ENCODE measurements around the gene MAP3K4.
A peak's percentile ranks its signal among the peaks of the same experiment; 100 is the strongest.

Gene MAP3K4

GRCh38 chr6:161021998-161022743 lies 30.6 kb downstream of the MAP3K4 start:
- in situ Hi-C loops (cut with HindIII; ENCODE audit: low sequenced_read_pairs), result loop anchor here (10.0 kb wide), 1 partner anchor 47 kb away; no protein-coding TSS in a partner anchor
- no peak for TF ChIP-seq CTCF (IDR thresholded peaks at IDR 0.05; ENCODE audit: low read depth, low read length, missing control alignments)
- DNase-seq (ENCODE audit: low read depth), result no peak
- H3K4me3 ChIP-seq (ENCODE audit: low read depth, low read length), result no peak overlapping the region

- no peak overlapping the region for H3K4me3 ChIP-seq (ENCODE audit: low read depth, low read length)
- in situ Hi-C loops (cut with HindIII; ENCODE audit: low sequenced_read_pairs), result loop anchor here (10.0 kb wide), 1 partner anchor 49 kb away; no protein-coding TSS in a partner anchor
- DNase-seq (ENCODE audit: low read depth), result no peak
- TF ChIP-seq CTCF (IDR thresholded peaks at IDR 0.05; ENCODE audit: low read depth, low read length, missing control alignments), result no peak
These were observed 31.7 kb downstream of the MAP3K4 start for GRCh38 chr6:161023316-161023715.

- in situ Hi-C loops (cut with HindIII; ENCODE audit: low sequenced_read_pairs), result loop anchor here (10.0 kb wide), 1 partner anchor 50 kb away; no protein-coding TSS in a partner anchor
- no peak overlapping the region for H3K4me3 ChIP-seq (ENCODE audit: low read depth, low read length)
- DNase-seq (ENCODE audit: low read depth), result no peak
- no peak for TF ChIP-seq CTCF (IDR thresholded peaks at IDR 0.05; ENCODE audit: low read depth, low read length, missing control alignments)
These were observed 32.9 kb downstream of the MAP3K4 start for GRCh38 chr6:161024364-161024920.

- no peak for DNase-seq (ENCODE audit: low read depth)
- in situ Hi-C loops (cut with HindIII; ENCODE audit: low sequenced_read_pairs), result loop anchor here (10.0 kb wide), 1 partner anchor 53 kb away; no protein-coding TSS in a partner anchor
- H3K4me3 ChIP-seq (ENCODE audit: low read depth, low read length), result no peak overlapping the region
- no peak for TF ChIP-seq CTCF (IDR thresholded peaks at IDR 0.05; ENCODE audit: low read depth, low read length, missing control alignments)
These were observed 35.8 kb downstream of the MAP3K4 start for GRCh38 chr6:161027385-161027784.

- in situ Hi-C loops (cut with HindIII; ENCODE audit: low sequenced_read_pairs), result loop anchor here (10.0 kb wide), 1 partner anchor 55 kb away; no protein-coding TSS in a partner anchor
- TF ChIP-seq CTCF (IDR thresholded peaks at IDR 0.05; ENCODE audit: low read depth, low read length, missing control alignments), result no peak
- H3K4me3 ChIP-seq (ENCODE audit: low read depth, low read length), result no peak overlapping the region
- peak; percentile 87 for DNase-seq (ENCODE audit: low read depth)
These were observed 37.7 kb downstream of the MAP3K4 start for GRCh38 chr6:161029195-161029809.

GRCh38 chr6:161031721-161032495 lies 40.3 kb downstream of the MAP3K4 start:
- TF ChIP-seq CTCF (IDR thresholded peaks at IDR 0.05; ENCODE audit: low read depth, low read length, missing control alignments), result no peak
- no peak overlapping the region for H3K4me3 ChIP-seq (ENCODE audit: low read depth, low read length)
- DNase-seq (ENCODE audit: low read depth), result peak; percentile 53
- in situ Hi-C loops (cut with HindIII; ENCODE audit: low sequenced_read_pairs), result no loop called here

Measured in astrocyte of the cerebellum (primary cell).